HEK293T (cell line): ENCODE data around the gene TBC1D5.

ENCODE experiments used
- BHLHE40 ChIP-seq: fragments of 450-650 bp; IDR thresholded peaks from 2 replicates; pipeline ENCODE4 v1.6.1; 2016; ENCODE audit warnings: mild to moderate bottlenecking, moderate library complexity, borderline replicate concordance
- SP1 ChIP-seq: fragments of 450-650 bp; IDR thresholded peaks from 2 replicates; pipeline ENCODE4 v1.6.1; 2017
- SUZ12 ChIP-seq: fragments of 450-650 bp; IDR thresholded peaks from 2 replicates; pipeline ENCODE4 v1.6.1; 2016; ENCODE audit warnings: mild to moderate bottlenecking

- TF ChIP-seq SP1 (no peak), BHLHE40 (no peak), SUZ12 (no peak)
Measured at GRCh38 chr3:17176757-17177156, 565.7 kb downstream of the TBC1D5 start.
